ENCODE data around the gene RTBDN. TPM values are rescaled to one million over a fixed set of nuclear protein-coding genes. Genes with fewer than 3 reads are reported as not detected.
"Not testable (repeated sequence)": the region's sequence is repeated elsewhere in the genome, so short reads cannot be mapped to it uniquely, and the experiment has no call there.

Gene RTBDN
- total and polyA plus RNA-seq, 7 experiments from 2014 or later: not detected

- Mint-ChIP-seq H3K27ac (peak within 1 kb of the TSS; percentile 59 to 90 (median 78)), H3K4me1 (peaks cover 12 to 33% (median 31%) of the 10 kb centered on the region in 7 donors), H3K27me3 (peaks cover 0 to 6% (median 0%) of the 10 kb centered on the region in 5 donors), H3K4me3 (peak within 1 kb of the TSS; percentile 85 to 92 (median 88)), H3K9me3 (peaks cover 0 to 1% (median 0%) of the 10 kb centered on the region in 11 donors), H3K36me3 (peaks cover 0 to 7% (median 0%) of the 10 kb centered on the region in 5 donors)
- H3K4me3 ChIP-seq (ENCODE audit: low read length): peak within 1 kb of the TSS; percentile 88
- no peaks in the 10 kb centered on the region for H3K9me3 ChIP-seq (ENCODE audit: control insufficient read depth in 2 of 3, low read length in 3 of 3)
- ATAC-seq: peak; percentile 76
- peak; percentile 50 to 81 (median 66) for DNase-seq
- CTCF ChIA-PET: interaction anchor here (0.9 to 9.8 kb wide), 5 partner anchors 19 to 46 kb away, joined by 3 to 169 read pairs (median 8); partner anchors contain the start of gene HOOK2
- peaks cover 0 to 28% (median 5%) of the 10 kb centered on the region in 3 experiments for H3K36me3 ChIP-seq (ENCODE audit: control insufficient read depth in 2 of 3, insufficient read depth in 3 of 3, low read length in 3 of 3)
- POLR2A ChIA-PET: interaction anchor here (0.7 to 5.1 kb wide), 7 partner anchors 9 to 89 kb away, joined by 3 to 31 read pairs (median 3); partner anchors contain the start of genes GCDH and JUNB
- intact Hi-C loops (cut with micrococcal nuclease): loop anchor here (2.0 to 5.0 kb wide), 2 partner anchors 36 to 67 kb away; partner anchors contain the start of genes MAST1 (in 1 of the 2) and TRIR (in 1 of the 2)
- peaks cover 19 to 20% of the 10 kb centered on the region in 2 donors for H3K4me1 ChIP-seq (ENCODE audit: control insufficient read depth in 2 of 2, insufficient read depth in 2 of 2, low read length in 2 of 2)
- peak within 1 kb of the TSS; percentile 86 for H3K27ac ChIP-seq (ENCODE audit: low read depth, low read length)
- H3K27me3 ChIP-seq (ENCODE audit: control insufficient read depth in 2 of 2, insufficient read depth in 2 of 2, low read length in 2 of 2): no peaks in the 10 kb centered on the region
Observed at GRCh38 chr19:12801466-12802266, 32.7 kb downstream of the RTBDN start, which contains the start of the genes PRDX2 and THSD8. Gene PRDX2 (minus strand): TSS chr19:12801800. CDS start chr19:12801261, 539 bp downstream. Gene THSD8 (plus strand): TSS chr19:12802069. CDS start chr19:12802072, 3 bp downstream.

DNA sequence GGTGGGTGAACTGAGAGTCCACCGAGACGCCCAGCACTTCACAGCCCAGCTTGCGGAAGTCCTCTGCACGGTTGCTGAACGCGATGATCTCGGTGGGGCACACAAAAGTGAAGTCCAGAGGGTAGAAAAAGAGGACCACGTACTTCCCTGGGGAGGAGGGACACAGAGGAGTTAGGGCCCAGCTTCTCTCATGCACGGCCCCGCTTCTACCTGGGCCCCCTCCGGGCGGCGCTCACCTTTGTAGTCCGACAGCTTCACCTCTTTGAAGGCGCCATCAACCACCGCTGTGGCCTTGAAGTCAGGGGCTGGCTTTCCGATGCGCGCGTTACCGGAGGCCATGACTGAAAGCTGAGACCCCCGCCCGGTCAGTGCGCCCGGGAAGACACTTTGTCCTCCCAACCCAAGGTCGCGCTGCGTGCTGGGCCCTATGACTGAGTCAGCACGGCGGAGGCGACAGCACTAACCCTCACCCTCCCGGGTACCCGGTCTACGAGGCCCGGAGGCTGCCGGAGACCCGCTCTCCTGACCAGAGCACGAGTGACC is 33.4 kb downstream of the RTBDN start:
- Mint-ChIP-seq H3K4me3 (peak overlapping the region; percentile 85 to 92 (median 88)), H3K4me1 (peaks cover 14 to 33% (median 31%) of the 10 kb centered on the region in 7 donors), H3K27ac (peak overlapping the region; percentile 59 to 88 (median 76)), H3K36me3 (peaks cover 0 to 9% (median 0%) of the 10 kb centered on the region in 5 donors), H3K9me3 (no peaks in the 10 kb centered on the region), H3K27me3 (peaks cover 0 to 6% (median 0%) of the 10 kb centered on the region in 5 donors)
- POLR2A ChIA-PET: interaction anchor here (0.6 to 5.1 kb wide), 8 partner anchors 9 to 186 kb away, joined by 3 to 31 read pairs (median 6); partner anchors contain the start of genes GET3 and JUNB
- intact Hi-C loops (cut with micrococcal nuclease): loop anchor here (2.0 to 5.0 kb wide), 2 partner anchors 36 to 66 kb away; partner anchors contain the start of genes MAST1 (in 1 of the 2) and TRIR (in 1 of the 2)
- Histone ChIP-seq H3K9me3 (ENCODE audit: control insufficient read depth in 2 of 3, low read length in 3 of 3) (no peaks in the 10 kb centered on the region), H3K27ac (ENCODE audit: low read depth, low read length) (peak overlapping the region; percentile 86), H3K27me3 (ENCODE audit: control insufficient read depth in 2 of 2, insufficient read depth in 2 of 2, low read length in 2 of 2) (no peaks in the 10 kb centered on the region), H3K36me3 (ENCODE audit: control insufficient read depth in 2 of 3, insufficient read depth in 3 of 3, low read length in 3 of 3) (peaks cover 0 to 28% (median 5%) of the 10 kb centered on the region in 3 experiments), H3K4me1 (ENCODE audit: control insufficient read depth in 2 of 2, insufficient read depth in 2 of 2, low read length in 2 of 2) (peaks cover 16 to 20% of the 10 kb centered on the region in 2 donors), H3K4me3 (ENCODE audit: low read length) (peak overlapping the region; percentile 88)
- CTCF ChIA-PET: interaction anchor here (0.9 to 9.8 kb wide), 5 partner anchors 9 to 47 kb away, joined by 3 to 169 read pairs (median 8); partner anchors contain the start of gene HOOK2
- ATAC-seq (no peak), DNase-seq (peak in 1 of 9 donors; percentile 47)

DNA sequence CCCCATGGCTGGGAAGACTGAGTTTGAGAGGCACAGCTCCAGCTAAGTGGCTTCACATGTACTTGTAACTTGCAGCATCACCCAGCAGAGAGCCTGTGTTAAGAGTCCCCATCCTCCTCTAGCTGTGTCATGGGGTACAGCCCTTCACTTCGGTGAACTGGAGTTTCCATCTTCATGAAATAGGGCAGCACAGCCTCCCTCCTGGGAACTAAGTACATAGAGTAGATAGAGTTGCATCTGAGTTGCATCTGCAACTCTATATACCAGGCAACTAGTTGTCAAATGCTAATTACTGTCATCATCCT is 34.0 kb downstream of the RTBDN start:
- Histone ChIP-seq H3K4me1 (ENCODE audit: control insufficient read depth in 2 of 2, insufficient read depth in 2 of 2, low read length in 2 of 2) (peaks cover 13 to 23% of the 10 kb centered on the region in 2 donors), H3K36me3 (ENCODE audit: control insufficient read depth in 2 of 3, insufficient read depth in 3 of 3, low read length in 3 of 3) (peaks cover 0 to 28% (median 5%) of the 10 kb centered on the region in 3 experiments), H3K4me3 (ENCODE audit: low read length) (peak overlapping the region; percentile 88), H3K27ac (ENCODE audit: low read depth, low read length) (peak overlapping the region; percentile 86), H3K9me3 (ENCODE audit: control insufficient read depth in 2 of 3, low read length in 3 of 3) (no peaks in the 10 kb centered on the region), H3K27me3 (ENCODE audit: control insufficient read depth in 2 of 2, insufficient read depth in 2 of 2, low read length in 2 of 2) (no peaks in the 10 kb centered on the region)
- peaks cover 0 to 6% (median 0%) of the 10 kb centered on the region in 5 donors for H3K27me3 Mint-ChIP-seq
- H3K9me3 Mint-ChIP-seq: no peaks in the 10 kb centered on the region
- H3K27ac Mint-ChIP-seq: peak overlapping the region; percentile 30 to 82 (median 75)
- POLR2A ChIA-PET: interaction anchor here (0.6 to 5.1 kb wide), 9 partner anchors 8 to 185 kb away, joined by 3 to 31 read pairs (median 5); partner anchors contain the start of genes GET3 and JUNB
- peak overlapping the region; percentile 85 to 92 (median 88) for H3K4me3 Mint-ChIP-seq
- H3K36me3 Mint-ChIP-seq: peaks cover 0 to 9% (median 0%) of the 10 kb centered on the region in 5 donors
- ATAC-seq: no peak
- intact Hi-C loops (cut with micrococcal nuclease): loop anchor here (2.0 to 5.0 kb wide), 2 partner anchors 37 to 66 kb away; partner anchors contain the start of genes MAST1 (in 1 of the 2) and TRIR (in 1 of the 2)
- DNase-seq: no peak
- CTCF ChIA-PET: interaction anchor here (0.9 to 9.8 kb wide), 4 partner anchors 8 to 47 kb away, joined by 6 to 169 read pairs (median 60); partner anchors contain the start of gene HOOK2
- peaks cover 20 to 38% (median 33%) of the 10 kb centered on the region in 7 donors for H3K4me1 Mint-ChIP-seq

DNA sequence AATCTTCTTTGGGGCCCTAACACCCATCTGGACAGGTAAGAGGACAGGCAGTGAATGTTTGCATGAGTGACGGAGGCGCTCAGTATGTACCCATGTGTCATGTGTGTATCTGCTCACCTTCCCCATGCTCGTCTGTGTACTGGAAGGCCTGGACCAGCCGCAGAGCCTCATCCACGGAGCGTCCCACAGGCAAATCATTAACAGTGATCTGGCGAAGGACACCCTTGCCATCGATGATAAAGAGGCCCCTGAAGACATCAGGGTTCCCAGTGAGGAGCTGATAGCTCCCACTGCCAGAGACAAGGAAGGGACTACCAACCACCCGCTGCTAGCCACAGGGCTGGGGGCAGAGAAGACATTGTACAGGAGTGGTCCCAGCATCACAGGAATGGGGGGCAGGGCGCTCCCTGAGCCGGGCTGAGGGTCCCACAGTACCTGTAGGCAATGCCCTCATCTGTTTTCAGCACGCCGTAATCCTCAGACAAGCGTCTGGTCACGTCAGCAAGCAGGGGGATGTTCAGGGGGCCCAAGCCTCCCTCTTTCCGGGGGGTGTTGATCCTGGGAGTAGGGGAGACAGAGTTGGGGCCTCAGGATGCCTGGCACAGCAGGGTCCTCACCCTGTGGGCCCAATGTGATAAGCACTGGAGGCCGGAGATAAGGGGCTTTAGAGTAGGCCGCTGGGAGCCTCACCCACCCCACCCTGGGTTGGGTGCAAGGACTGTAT is 34.5 kb downstream of the RTBDN start:
- Mint-ChIP-seq H3K27me3 (peaks cover 0 to 6% (median 0%) of the 10 kb centered on the region in 5 donors), H3K4me1 (peaks cover 20 to 40% (median 33%) of the 10 kb centered on the region in 7 donors), H3K9me3 (no peaks in the 10 kb centered on the region), H3K4me3 (peak overlapping the region; percentile 42 to 92 (median 88)), H3K27ac (peak overlapping the region in 6 of 9 donors; percentile 8 to 82 (median 48)), H3K36me3 (peaks cover 0 to 9% (median 0%) of the 10 kb centered on the region in 5 donors)
- H3K4me3 ChIP-seq (ENCODE audit: low read length): peak overlapping the region; percentile 88
- intact Hi-C loops (cut with micrococcal nuclease): loop anchor here (2.0 to 5.0 kb wide), 2 partner anchors 37 to 65 kb away; partner anchors contain the start of genes MAST1 (in 1 of the 2) and TRIR (in 1 of the 2)
- no peaks in the 10 kb centered on the region for H3K27me3 ChIP-seq (ENCODE audit: control insufficient read depth in 2 of 2, insufficient read depth in 2 of 2, low read length in 2 of 2)
- peaks cover 0 to 28% (median 5%) of the 10 kb centered on the region in 3 experiments for H3K36me3 ChIP-seq (ENCODE audit: control insufficient read depth in 2 of 3, insufficient read depth in 3 of 3, low read length in 3 of 3)
- no peaks in the 10 kb centered on the region for H3K9me3 ChIP-seq (ENCODE audit: control insufficient read depth in 2 of 3, low read length in 3 of 3)
- peaks cover 15 to 24% of the 10 kb centered on the region in 2 donors for H3K4me1 ChIP-seq (ENCODE audit: control insufficient read depth in 2 of 2, insufficient read depth in 2 of 2, low read length in 2 of 2)
- no peak for ATAC-seq
- peak overlapping the region; percentile 86 for H3K27ac ChIP-seq (ENCODE audit: low read depth, low read length)
- CTCF ChIA-PET: interaction anchor here (0.7 to 9.8 kb wide), 6 partner anchors 23 to 67 kb away, joined by 3 to 169 read pairs (median 24); partner anchors contain the start of gene HOOK2
- POLR2A ChIA-PET: interaction anchor here (0.6 to 5.1 kb wide), 10 partner anchors 8 to 185 kb away, joined by 3 to 31 read pairs (median 4); partner anchors contain the start of genes GET3 and JUNB
- no peak for DNase-seq

- not testable (repeated sequence) for DNase-seq; H3K27me3 ChIP-seq (ENCODE audit: control insufficient read depth in 2 of 2, insufficient read depth in 2 of 2, low read length in 2 of 2); H3K4me3 Mint-ChIP-seq; H3K27ac ChIP-seq (ENCODE audit: low read depth, low read length); H3K9me3 ChIP-seq (ENCODE audit: control insufficient read depth in 2 of 3, low read length in 3 of 3); H3K9me3 Mint-ChIP-seq; H3K4me3 ChIP-seq (ENCODE audit: low read length); ATAC-seq; H3K27me3 Mint-ChIP-seq
- H3K4me1 ChIP-seq (ENCODE audit: control insufficient read depth in 2 of 2, insufficient read depth in 2 of 2, low read length in 2 of 2): peaks cover 24 to 34% of the 10 kb centered on the region in 2 donors
- H3K36me3 ChIP-seq (ENCODE audit: control insufficient read depth in 2 of 3, insufficient read depth in 3 of 3, low read length in 3 of 3): peaks cover 0 to 35% (median 5%) of the 10 kb centered on the region in 3 experiments
- peaks cover 0 to 14% (median 0%) of the 10 kb centered on the region in 5 donors for H3K36me3 Mint-ChIP-seq
- ChIA-PET POLR2A (interaction anchor here (0.6 to 8.4 kb wide), 4 partner anchors 19 to 64 kb away, joined by 3 to 621 read pairs (median 4); partner anchors contain the start of gene HOOK2), CTCF (interaction anchor here (0.7 to 9.8 kb wide), 8 partner anchors 8 to 88 kb away, joined by 3 to 169 read pairs (median 3); partner anchors contain the start of genes HOOK2 and TNPO2)
- H3K27ac Mint-ChIP-seq: peak overlapping the region in 3 of 9 donors; percentile 1 to 12 (median 8)
- intact Hi-C loops (cut with micrococcal nuclease): loop anchor here in 1 of 2 donors (2.0 kb wide), 2 partner anchors 49 to 75 kb away; partner anchors contain the start of gene TNPO2
- H3K4me1 Mint-ChIP-seq: peaks cover 25 to 48% (median 43%) of the 10 kb centered on the region in 7 donors
Observed at GRCh38 chr19:12797607-12798006, 36.8 kb downstream of the RTBDN start.

Data from naive thymus-derived CD4-positive, alpha-beta T cell (primary cell).